HS-5 (cell line): ENCODE results near the gene ACTG1.
A peak's percentile ranks its signal among the peaks of the same experiment; 100 is the strongest.

Experiments used
- DNase-seq: peaks from one replicate; pipeline ENCODE4 v3.0.0-alpha.2; 2012; ENCODE audit warnings: low read depth

Gene ACTG1

GRCh38 chr17:81481815-81482505, 30.6 kb downstream of the ACTG1 start:
- no peak for DNase-seq

- DNase-seq, result no peak
These were observed 31.4 kb downstream of the ACTG1 start for GRCh38 chr17:81481073-81481799.

GRCh38 chr17:81480140-81481072, 32.2 kb downstream of the ACTG1 start:
- DNase-seq, result no peak

- no peak for DNase-seq
These were observed 33.2 kb downstream of the ACTG1 start for GRCh38 chr17:81479175-81480071.

- DNase-seq, result no peak
These were observed 34.5 kb downstream of the ACTG1 start for GRCh38 chr17:81478119-81478518.

DNA sequence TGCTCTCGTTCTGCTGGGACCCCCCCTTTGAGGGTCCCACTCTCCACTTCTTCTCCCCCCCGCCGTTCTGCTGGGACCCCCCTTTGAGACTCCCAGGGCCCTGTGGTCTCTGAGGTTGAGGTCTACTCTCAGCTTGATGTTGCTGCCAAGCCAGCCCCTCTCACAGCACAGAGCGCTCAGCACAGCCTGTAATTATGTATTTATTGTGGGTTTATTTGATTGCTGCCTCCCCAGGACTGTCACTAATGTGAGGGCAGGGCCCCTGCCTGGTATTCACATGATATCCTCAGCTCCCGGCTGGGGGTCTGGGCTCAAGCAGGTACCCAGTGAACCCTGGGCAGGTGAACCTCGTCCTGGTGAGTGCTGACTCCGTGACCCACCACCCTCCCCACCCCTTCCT, 35.4 kb downstream of the ACTG1 start:
- DNase-seq, result no peak

DNA sequence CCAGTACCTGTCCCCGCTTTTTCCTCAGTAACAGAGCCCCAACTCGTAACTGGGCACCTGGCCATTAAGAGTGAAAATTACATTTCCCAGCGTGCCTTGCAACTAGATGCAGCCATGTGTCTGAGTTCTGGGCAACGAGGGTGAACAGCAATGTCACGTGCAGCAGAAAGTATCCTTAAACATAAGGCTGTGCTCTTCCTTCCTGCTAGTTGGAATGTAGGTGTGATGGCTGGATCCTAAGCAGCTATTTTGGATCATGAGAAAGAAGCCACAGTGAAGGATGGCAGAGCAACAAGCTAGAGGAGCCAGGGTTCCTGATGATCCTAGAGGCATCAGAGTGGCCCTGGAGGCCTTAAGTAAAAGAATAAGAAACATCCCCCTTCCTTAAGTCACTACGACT, 36.0 kb downstream of the ACTG1 start:
- DNase-seq, result no peak

DNA sequence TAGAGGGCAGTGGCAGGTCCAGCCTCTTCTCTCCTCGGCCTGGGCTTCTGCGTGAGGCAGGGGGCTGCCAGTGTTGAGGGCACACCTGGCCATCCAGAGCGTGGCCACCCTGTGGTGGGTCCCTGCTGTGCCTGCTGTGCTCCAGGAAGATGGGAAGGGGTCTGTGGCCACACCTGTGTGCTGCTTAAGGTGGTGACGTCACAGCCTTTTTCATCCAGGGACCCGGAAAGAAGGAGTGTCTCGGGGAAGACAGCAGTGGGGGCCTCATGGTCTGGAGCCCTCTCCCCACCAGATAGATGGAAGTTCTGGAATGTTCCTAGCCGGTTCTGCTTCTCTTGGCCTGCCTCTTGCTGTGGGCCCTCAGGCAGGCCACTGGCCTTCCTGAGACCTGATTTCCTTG, 36.5 kb downstream of the ACTG1 start:
- no peak for DNase-seq

GRCh38 chr17:81474958-81475357, 37.6 kb downstream of the ACTG1 start:
- no peak for DNase-seq

DNA sequence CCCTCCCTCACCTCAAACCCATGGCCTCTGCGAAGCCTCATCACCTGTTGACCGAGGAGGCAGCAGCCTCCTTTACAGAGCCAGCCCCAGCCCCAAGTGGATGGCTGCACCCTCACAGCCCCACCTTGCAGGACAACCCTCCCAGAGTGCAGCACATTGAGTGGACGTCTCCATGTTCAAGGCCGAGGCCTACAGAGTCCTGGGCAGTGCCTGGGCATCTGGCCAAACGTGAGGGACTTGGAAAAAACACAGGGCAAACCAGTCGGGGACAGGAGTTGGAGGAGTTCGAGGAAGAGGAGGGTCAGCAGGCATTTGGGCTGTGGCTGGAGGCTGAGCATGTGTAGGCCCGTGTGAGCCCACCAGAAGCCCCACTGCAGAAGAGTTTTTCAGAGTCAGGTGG, 39.6 kb downstream of the ACTG1 start:
- no peak for DNase-seq

DNA sequence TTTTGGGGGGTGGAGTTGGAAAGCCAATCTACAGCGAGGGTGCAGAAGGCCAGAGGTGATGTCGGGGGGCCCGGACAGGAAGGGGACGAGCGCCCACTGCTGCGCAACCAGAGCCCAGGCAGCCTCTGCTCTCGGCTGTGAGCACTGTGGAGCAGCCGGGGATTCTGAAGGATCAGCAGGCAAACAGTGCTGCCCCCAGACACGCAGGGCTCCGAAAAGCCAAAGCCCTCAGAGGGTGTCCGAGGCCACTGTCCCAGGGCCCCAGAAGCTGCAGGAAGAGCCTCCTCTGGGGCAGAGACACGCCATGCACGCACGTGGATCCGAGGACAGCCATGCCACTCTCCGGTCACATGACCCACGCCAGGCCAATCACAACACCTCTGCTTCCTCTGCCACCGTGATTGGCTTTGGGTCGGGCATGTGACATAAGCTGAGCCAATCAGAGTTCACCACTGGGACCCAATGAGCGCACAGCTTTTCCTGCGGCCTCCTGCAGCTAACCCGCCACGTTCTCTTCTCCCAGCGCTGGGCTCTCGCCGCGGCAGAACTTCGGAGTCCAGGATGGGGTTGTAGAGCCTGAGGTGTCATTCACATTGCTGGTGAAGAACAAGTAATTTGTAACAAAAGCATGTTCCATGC, 40.7 kb downstream of the ACTG1 start:
- DNase-seq, result peak; percentile 90

DNA sequence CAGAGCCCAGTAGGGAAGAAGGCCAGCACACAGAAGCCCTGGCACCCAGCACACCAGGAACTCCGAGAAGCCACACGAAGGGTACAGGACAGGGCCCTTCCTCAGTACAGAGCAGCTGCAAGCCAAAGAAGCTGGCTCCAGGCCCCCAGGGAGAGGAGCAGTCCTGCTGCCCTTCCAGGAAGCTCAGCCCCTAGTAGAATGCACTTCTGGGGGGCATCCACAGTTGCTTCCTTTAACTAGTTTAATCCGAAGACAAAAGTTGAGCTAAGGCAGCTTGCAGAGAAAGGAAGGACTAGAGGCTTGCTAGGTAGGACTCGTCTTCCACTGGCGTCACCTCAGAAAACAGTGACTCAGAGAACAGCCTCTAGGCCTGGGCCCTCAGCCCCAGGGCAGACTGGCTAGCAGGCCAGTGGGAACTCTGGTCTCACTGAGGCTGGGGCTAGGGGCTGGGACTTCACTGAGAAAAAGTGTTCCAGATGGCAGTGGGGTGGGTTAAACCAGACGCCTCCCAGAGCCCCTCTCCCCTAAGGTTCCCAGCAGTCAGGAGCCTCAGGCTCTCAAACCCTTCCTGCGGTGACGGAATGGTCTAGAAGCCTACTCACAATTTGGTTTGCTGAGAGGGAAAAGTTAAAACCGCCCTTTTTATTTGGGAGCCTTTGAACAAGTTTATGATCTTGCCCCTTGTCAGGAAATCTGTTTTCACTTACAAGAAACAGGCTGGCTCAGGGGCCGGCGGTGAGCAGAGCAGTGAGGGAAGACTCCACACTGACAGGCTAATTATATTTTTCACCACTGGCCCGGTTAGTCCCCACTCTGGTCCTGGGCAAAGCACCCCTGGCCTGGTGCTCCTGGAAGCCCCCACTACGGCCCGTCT, 41.4 kb downstream of the ACTG1 start:
- DNase-seq, result no peak

GRCh38 chr17:81470270-81470943, 42.2 kb downstream of the ACTG1 start:
- no peak for DNase-seq

DNA sequence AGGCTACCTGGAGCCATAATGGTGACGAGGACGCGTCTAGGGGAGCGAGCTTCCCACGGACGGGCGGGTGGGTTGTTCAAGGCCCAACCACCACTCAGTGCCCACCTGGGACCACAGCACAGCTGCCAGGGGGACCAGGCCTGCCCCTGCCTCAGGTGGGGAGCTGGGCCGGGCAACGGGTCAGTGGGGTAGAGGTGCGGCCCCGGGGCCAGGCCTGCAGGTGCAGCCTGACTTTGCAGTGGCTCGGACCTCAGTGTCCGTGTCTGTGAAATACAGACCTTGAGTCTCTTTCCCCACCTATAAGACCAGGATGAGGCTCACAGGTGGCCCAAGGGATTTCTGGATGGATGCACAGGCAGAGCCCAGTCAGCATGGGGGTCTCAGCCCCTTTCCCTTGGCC, 43.3 kb downstream of the ACTG1 start:
- no peak for DNase-seq

DNA sequence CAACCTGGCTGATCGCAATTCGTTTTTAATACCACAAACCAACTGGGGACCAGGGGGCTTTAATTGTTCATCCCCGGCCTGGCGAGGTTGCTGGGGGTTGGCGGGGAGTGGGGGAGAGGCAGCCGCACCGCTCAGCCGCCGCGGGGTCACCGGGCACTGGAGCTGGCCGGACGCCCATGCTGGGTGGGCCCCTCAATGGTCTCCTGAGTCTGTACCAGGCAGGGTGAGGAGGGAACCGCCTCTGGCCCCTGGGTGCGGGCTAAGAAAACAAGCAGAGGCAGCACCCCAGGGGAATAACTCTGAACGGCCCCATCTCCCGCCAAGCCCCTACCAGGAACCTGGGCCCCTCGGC, 43.9 kb downstream of the ACTG1 start:
- no peak for DNase-seq

GRCh38 chr17:81468111-81468769, 44.4 kb downstream of the ACTG1 start:
- DNase-seq, result no peak

- DNase-seq, result no peak
These were observed 45.8 kb downstream of the ACTG1 start for GRCh38 chr17:81466564-81467472.

- no peak for DNase-seq
These were observed 46.7 kb downstream of the ACTG1 start for GRCh38 chr17:81465910-81466309.
